Gastrocnemius medialis (tissue), 4 donors: Measurements from ENCODE around the gene SPINK4.

Experiments used
- POLR2A ChIP-seq, 2 donors: fragments of 450-650 bp; IDR thresholded peaks; one replicate each; pipeline ENCODE4 v1.6.1; 2017; ENCODE audit warnings: antibody characterized with exemption in 2 of 2, mild to moderate bottlenecking in 2 of 2, moderate library complexity in 2 of 2
- TF ChIP-seq, protein P1 (sequence below), 5 experiments: fragments of 450-650 bp in 3 of 5; fragments of 200-600 bp in 2 of 5; sonication (generic) in 2 of 5; IDR thresholded peaks in 4 of 5; conservative IDR thresholded peaks in 1 of 5; 1 replicate in 4 of 5; 2 replicates in 1 of 5; pipeline ENCODE4 v1.5.1; 2016 to 2019; ENCODE audit warnings: antibody characterized with exemption in 5 of 5, mild to moderate bottlenecking in 3 of 5, moderate library complexity in 3 of 5

DNA sequence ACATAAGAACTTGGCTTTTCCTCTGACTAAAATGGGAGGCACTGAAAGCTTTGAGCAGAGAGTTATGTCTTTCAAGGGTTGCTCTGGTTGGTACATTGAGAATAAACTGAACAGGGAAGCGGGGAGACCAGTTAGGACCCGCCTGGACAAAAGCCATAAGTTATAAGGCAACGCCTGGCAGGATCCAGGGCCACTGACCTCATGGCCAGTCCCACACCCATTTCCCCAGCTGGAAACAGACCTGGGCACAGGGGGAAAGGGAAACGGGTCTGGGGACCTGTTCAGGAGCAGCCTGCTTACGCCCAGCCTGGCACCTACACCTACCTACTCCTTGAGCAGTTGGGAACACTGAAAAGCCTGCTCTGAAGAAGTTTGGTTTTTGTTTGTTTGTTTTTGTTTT lies 1.3 kb downstream of the SPINK4 start:
- TF ChIP-seq, protein P1, sequence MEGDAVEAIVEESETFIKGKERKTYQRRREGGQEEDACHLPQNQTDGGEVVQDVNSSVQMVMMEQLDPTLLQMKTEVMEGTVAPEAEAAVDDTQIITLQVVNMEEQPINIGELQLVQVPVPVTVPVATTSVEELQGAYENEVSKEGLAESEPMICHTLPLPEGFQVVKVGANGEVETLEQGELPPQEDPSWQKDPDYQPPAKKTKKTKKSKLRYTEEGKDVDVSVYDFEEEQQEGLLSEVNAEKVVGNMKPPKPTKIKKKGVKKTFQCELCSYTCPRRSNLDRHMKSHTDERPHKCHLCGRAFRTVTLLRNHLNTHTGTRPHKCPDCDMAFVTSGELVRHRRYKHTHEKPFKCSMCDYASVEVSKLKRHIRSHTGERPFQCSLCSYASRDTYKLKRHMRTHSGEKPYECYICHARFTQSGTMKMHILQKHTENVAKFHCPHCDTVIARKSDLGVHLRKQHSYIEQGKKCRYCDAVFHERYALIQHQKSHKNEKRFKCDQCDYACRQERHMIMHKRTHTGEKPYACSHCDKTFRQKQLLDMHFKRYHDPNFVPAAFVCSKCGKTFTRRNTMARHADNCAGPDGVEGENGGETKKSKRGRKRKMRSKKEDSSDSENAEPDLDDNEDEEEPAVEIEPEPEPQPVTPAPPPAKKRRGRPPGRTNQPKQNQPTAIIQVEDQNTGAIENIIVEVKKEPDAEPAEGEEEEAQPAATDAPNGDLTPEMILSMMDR (IDR thresholded peaks at IDR 0.05 in 4 of 5, conservative IDR thresholded peaks at IDR 0.05 in 1 of 5): no peak
- TF ChIP-seq POLR2A (IDR thresholded peaks at IDR 0.05): no peak
